ENCODE data around the gene BCORL1.

DNA sequence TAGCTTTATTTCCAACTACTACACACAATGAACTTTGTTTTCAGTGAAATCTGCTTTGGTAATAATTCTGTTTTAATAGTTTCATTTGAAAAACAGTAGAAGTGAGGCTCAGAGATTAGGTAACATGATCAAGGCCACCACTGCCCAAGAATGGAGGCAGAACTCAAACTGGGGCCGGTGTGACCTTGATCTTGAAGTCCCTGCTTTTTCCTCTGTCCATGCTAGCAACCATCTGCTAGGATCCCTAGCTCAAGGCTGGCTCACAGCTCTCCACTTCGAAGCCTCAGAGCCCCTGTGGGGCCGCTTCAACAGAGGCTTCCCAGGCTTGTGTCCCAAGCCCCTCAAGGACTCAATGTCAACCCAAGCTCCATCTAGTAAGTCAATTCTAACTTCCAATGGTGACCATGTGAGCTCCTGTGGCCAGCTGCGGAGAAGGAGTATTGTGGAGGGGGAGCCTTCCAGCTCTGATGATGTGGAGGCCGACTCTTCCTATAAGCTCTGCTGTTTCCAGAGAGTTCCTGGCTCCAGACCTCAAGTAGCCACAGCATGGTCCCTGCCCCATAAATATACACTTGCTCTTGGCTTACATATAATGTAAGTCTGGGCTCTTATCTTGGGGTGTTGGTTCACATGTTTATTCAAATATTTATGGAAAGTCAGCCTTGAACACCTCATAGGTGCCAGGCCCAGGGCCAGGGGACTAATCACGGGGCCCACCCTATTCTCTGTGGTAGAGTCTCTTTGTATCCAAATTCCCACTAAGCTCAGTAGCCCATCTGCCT is 113.0 kb downstream of the BCORL1 start:
- TF ChIP-seq, protein P1, sequence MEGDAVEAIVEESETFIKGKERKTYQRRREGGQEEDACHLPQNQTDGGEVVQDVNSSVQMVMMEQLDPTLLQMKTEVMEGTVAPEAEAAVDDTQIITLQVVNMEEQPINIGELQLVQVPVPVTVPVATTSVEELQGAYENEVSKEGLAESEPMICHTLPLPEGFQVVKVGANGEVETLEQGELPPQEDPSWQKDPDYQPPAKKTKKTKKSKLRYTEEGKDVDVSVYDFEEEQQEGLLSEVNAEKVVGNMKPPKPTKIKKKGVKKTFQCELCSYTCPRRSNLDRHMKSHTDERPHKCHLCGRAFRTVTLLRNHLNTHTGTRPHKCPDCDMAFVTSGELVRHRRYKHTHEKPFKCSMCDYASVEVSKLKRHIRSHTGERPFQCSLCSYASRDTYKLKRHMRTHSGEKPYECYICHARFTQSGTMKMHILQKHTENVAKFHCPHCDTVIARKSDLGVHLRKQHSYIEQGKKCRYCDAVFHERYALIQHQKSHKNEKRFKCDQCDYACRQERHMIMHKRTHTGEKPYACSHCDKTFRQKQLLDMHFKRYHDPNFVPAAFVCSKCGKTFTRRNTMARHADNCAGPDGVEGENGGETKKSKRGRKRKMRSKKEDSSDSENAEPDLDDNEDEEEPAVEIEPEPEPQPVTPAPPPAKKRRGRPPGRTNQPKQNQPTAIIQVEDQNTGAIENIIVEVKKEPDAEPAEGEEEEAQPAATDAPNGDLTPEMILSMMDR (IDR thresholded peaks at IDR 0.05) = no peak
- TF ChIP-seq EZH2 (IDR thresholded peaks at IDR 0.05; ENCODE audit: borderline replicate concordance, insufficient read depth, low read depth, low read length, poor library complexity, severe bottlenecking) = no peak

Measured in B cell (primary cell).